ENCODE results near the gene CBR4. TPM values are rescaled to one million over a fixed set of nuclear protein-coding genes. Genes with fewer than 3 reads are reported as not detected.

CBR4 gene
- total RNA-seq, 6 experiments from 2014 or later: 8.3 to 10.4 (median 9.8) TPM

- Mint-ChIP-seq H3K4me1 (ENCODE audit: low read depth) (peaks cover 44% of the 10 kb centered on the region), H3K27me3 (ENCODE audit: insufficient read depth) (no peaks in the 10 kb centered on the region), H3K27ac (no peak overlapping the region), H3K4me3 (no peak overlapping the region), H3K36me3 (ENCODE audit: low read depth) (no peaks in the 10 kb centered on the region), H3K9me3 (no peaks in the 10 kb centered on the region)
- no peak for DNase-seq
- no peak for TF ChIP-seq CTCF (IDR thresholded peaks at IDR 0.05)
Measured at GRCh38 chr4:169018406-169018805, 8.4 kb upstream of the CBR4 start.

GRCh38 chr4:169017971-169018370 lies 7.9 kb upstream of the CBR4 start:
- Mint-ChIP-seq H3K36me3 (ENCODE audit: low read depth) (no peaks in the 10 kb centered on the region), H3K4me1 (ENCODE audit: low read depth) (peaks cover 44% of the 10 kb centered on the region), H3K27me3 (ENCODE audit: insufficient read depth) (no peaks in the 10 kb centered on the region), H3K4me3 (no peak overlapping the region), H3K9me3 (no peaks in the 10 kb centered on the region), H3K27ac (no peak overlapping the region)
- no peak for DNase-seq
- TF ChIP-seq CTCF (IDR thresholded peaks at IDR 0.05): no peak

- Mint-ChIP-seq H3K36me3 (ENCODE audit: low read depth) (no peaks in the 10 kb centered on the region), H3K27ac (peak overlapping the region; percentile 30; the same call in 1 of the 2 replicates)
- no peak for DNase-seq
Measured at GRCh38 chr4:169015186-169015623, 5.2 kb upstream of the CBR4 start.

GRCh38 chr4:169014586-169014985 lies 4.5 kb upstream of the CBR4 start:
- no peak overlapping the region for H3K4me3 Mint-ChIP-seq
- no peaks in the 10 kb centered on the region for H3K9me3 Mint-ChIP-seq
- DNase-seq: peak; percentile 22
- H3K36me3 Mint-ChIP-seq (ENCODE audit: low read depth): no peaks in the 10 kb centered on the region
- H3K27me3 Mint-ChIP-seq (ENCODE audit: insufficient read depth): no peaks in the 10 kb centered on the region; the same call in 1 of the 2 replicates
- TF ChIP-seq CTCF (IDR thresholded peaks at IDR 0.05): no peak
- H3K4me1 Mint-ChIP-seq (ENCODE audit: low read depth): peaks cover 60% of the 10 kb centered on the region
- peak overlapping the region; percentile 45 for H3K27ac Mint-ChIP-seq

More at GRCh38 chr4:169015186-169015623, 5.2 kb upstream of the CBR4 start:
- peaks cover 58% of the 10 kb centered on the region for H3K4me1 Mint-ChIP-seq (ENCODE audit: low read depth)
- no peaks in the 10 kb centered on the region; the same call in 1 of the 2 replicates for H3K27me3 Mint-ChIP-seq (ENCODE audit: insufficient read depth)
- no peaks in the 10 kb centered on the region for H3K9me3 Mint-ChIP-seq
- no peak for TF ChIP-seq CTCF (IDR thresholded peaks at IDR 0.05)
- H3K4me3 Mint-ChIP-seq: no peak overlapping the region

GRCh38 chr4:169013396-169013795 lies 3.3 kb upstream of the CBR4 start:
- H3K4me1 Mint-ChIP-seq (ENCODE audit: low read depth): peaks cover 70% of the 10 kb centered on the region
- H3K36me3 Mint-ChIP-seq (ENCODE audit: low read depth): no peaks in the 10 kb centered on the region
- no peaks in the 10 kb centered on the region; the same call in 1 of the 2 replicates for H3K27me3 Mint-ChIP-seq (ENCODE audit: insufficient read depth)
- no peak for DNase-seq
- TF ChIP-seq CTCF (IDR thresholded peaks at IDR 0.05): no peak
- H3K27ac Mint-ChIP-seq: no peak overlapping the region
- no peak overlapping the region for H3K4me3 Mint-ChIP-seq
- H3K9me3 Mint-ChIP-seq: no peaks in the 10 kb centered on the region

- H3K27ac Mint-ChIP-seq: no peak overlapping the region
- H3K36me3 Mint-ChIP-seq (ENCODE audit: low read depth): no peaks in the 10 kb centered on the region
- no peaks in the 10 kb centered on the region for H3K9me3 Mint-ChIP-seq
- H3K4me1 Mint-ChIP-seq (ENCODE audit: low read depth): peaks cover 72% of the 10 kb centered on the region
- DNase-seq: no peak
- TF ChIP-seq CTCF (IDR thresholded peaks at IDR 0.05): no peak
- H3K27me3 Mint-ChIP-seq (ENCODE audit: insufficient read depth): no peaks in the 10 kb centered on the region; the same call in 1 of the 2 replicates
- H3K4me3 Mint-ChIP-seq: no peak overlapping the region
Measured at GRCh38 chr4:169012049-169012448, 2.0 kb upstream of the CBR4 start.
